HepG2 (cell line): ENCODE data around the gene RAI14. TPM values are rescaled to one million over a fixed set of nuclear protein-coding genes. Genes with fewer than 3 reads are reported as not detected.

Source experiments
- HES4 ChIP-seq: sonication (generic); formaldehyde crosslinking; IDR thresholded peaks from 2 replicates; pipeline ENCODE4 v1.9.0; 2021; ENCODE audit warnings: mild to moderate bottlenecking, missing genetic modification reagents, borderline replicate concordance
- HNRNPLL ChIP-seq: fragments of 200-400 bp; formaldehyde crosslinking; IDR thresholded peaks from 2 replicates; pipeline ENCODE4 v1.6.1; 2017; ENCODE audit warnings: mild to moderate bottlenecking, low read depth, low read length; ENCODE audit not compliant: poor library complexity, severe bottlenecking
- HOXA3 ChIP-seq: sonication (generic); formaldehyde crosslinking; IDR thresholded peaks from 2 replicates; pipeline ENCODE4 v1.5.0; 2020; ENCODE audit warnings: missing genetic modification reagents
- IRX3 ChIP-seq: sonication (generic); formaldehyde crosslinking; IDR thresholded peaks from 2 replicates; pipeline ENCODE4 v1.8.1; 2023; ENCODE audit warnings: mild to moderate bottlenecking, low read depth, missing genetic modification reagents, borderline replicate concordance
- MEIS1 ChIP-seq: sonication (generic); formaldehyde crosslinking; IDR thresholded peaks from 2 replicates; pipeline ENCODE4 v1.9.0; 2021; ENCODE audit warnings: mild to moderate bottlenecking, missing genetic modification reagents, moderate library complexity, borderline replicate concordance
- RXRB ChIP-seq: IDR thresholded peaks from 2 replicates; pipeline ENCODE4 v1.6.1; 2016; ENCODE audit warnings: borderline replicate concordance, missing genetic modification reagents, missing compliant biosample characterization
- SP5 ChIP-seq: IDR thresholded peaks from 2 replicates; pipeline ENCODE4 v1.6.1; 2016; ENCODE audit warnings: low read depth, borderline replicate concordance
- ZNF230 ChIP-seq: sonication (generic); formaldehyde crosslinking; IDR thresholded peaks from 2 replicates; pipeline ENCODE4 v1.4.0; 2020; ENCODE audit warnings: mild to moderate bottlenecking, missing genetic modification reagents
- polyA plus RNA-seq, 8 experiments: library from polyadenylated mRNA; depleted of rRNA in 3 of 8; stranded (reverse) in 7 of 8; unstranded in 1 of 8; fragments of >200 nt; fragmentation: Illumina TruSeq in 4 of 8; extraction: Trizol in 4 of 8; gene quantifications; 2 replicates each; pipeline versions ENCODE4 v1.2.1 to v1.2.3, GENCODE V29; 2011 to 2016; ENCODE audit warnings: low read depth in 4 of 8, missing spikeins in 1 of 8, mixed read lengths in 1 of 8; ENCODE audit not compliant: insufficient read depth in 1 of 8
- total RNA-seq, 5 experiments: library from RNA; depleted of rRNA; stranded (reverse); fragments of >200 nt; fragmentation: Illumina TruSeq; extraction: Trizol; gene quantifications; 2 replicates each; pipeline ENCODE4 v1.2.3, GENCODE V29; 2016; ENCODE audit warnings: low read depth in 1 of 5
- TF ChIP-seq, protein P1 (sequence below): sonication (generic); formaldehyde crosslinking; IDR thresholded peaks from 2 replicates; pipeline ENCODE4 v1.5.0; 2020; ENCODE audit warnings: missing genetic modification reagents
- TF ChIP-seq, protein P2 (sequence below): sonication (generic); formaldehyde crosslinking; IDR thresholded peaks from 2 replicates; pipeline ENCODE4 v1.5.1; 2020; ENCODE audit warnings: missing genetic modification reagents, mild to moderate bottlenecking, borderline replicate concordance
- TF ChIP-seq, protein P3 (sequence below): sonication (generic); formaldehyde crosslinking; IDR thresholded peaks from 2 replicates; pipeline ENCODE4 v1.8.1; 2023; ENCODE audit warnings: missing genetic modification reagents, inconsistent platforms, borderline replicate concordance
- TF ChIP-seq, protein P4 (sequence below): sonication (generic); formaldehyde crosslinking; IDR thresholded peaks from 2 replicates; pipeline ENCODE4 v1.5.1; 2020; ENCODE audit warnings: mild to moderate bottlenecking, missing genetic modification reagents, moderate library complexity
- TF ChIP-seq, protein P5 (sequence below): sonication (generic); IDR thresholded peaks from 2 replicates; pipeline ENCODE4 v1.6.1; 2016; ENCODE audit warnings: low read depth, borderline replicate concordance
- TF ChIP-seq, protein P6 (sequence below): sonication (generic); formaldehyde crosslinking; IDR thresholded peaks from 2 replicates; pipeline ENCODE4 v1.5.1; 2020; ENCODE audit warnings: mild to moderate bottlenecking, missing genetic modification reagents, borderline replicate concordance

The RAI14 gene
- total and polyA plus RNA-seq, 2 of the 13 experiments (the other 11 are each of a cell fraction or from before 2014, with no cell fraction given): 12.6 to 18.2 TPM

DNA sequence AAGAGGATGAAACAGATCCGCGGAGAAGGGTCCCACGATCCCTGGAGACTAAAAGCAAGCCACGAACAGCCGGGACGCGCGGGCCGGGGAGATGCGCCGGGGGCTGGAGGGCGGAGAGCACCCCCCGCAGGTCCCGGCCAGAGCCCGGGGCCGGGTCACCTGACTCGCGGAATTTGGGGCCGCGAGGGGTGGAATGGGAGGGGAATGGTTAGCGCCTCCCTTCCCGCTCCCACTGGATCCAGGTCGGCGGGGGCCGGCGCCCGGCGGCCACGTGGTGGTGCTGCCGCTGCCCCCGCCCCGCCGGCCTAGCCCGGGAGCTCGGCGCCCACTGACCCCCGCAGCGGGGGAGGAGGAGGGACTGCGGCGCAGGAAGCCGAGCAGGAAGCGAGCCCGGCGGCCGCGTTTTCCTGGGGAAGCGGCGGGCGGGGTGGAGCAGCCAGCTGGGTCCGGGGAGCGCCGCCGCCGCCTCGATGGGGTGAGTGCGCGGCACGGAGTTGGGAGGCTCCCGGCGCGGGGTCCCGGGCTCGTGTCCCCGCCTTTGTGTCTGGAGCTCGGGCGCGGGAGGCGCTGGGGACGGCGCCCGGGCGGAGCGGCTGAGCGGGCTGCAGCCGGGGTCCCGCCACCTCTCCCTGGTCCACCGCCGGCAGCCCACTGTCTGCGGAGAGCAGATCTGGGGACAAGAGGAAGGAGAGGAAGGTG is at the start of gene RAI14 (continued):
- TF ChIP-seq, protein P1, sequence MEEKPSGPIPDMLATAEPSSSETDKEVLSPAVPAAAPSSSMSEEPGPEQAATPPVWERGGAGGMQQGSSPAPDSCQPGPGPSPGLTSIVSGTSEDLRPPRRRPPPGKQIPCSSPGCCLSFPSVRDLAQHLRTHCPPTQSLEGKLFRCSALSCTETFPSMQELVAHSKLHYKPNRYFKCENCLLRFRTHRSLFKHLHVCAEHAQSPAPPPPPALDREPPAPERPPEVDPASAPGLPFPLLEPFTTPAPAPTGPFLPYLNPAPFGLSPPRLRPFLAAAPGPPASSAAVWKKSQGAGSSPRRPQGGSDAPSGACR (CRISPR knock-in tag): no peak
- TF ChIP-seq, protein P2, sequence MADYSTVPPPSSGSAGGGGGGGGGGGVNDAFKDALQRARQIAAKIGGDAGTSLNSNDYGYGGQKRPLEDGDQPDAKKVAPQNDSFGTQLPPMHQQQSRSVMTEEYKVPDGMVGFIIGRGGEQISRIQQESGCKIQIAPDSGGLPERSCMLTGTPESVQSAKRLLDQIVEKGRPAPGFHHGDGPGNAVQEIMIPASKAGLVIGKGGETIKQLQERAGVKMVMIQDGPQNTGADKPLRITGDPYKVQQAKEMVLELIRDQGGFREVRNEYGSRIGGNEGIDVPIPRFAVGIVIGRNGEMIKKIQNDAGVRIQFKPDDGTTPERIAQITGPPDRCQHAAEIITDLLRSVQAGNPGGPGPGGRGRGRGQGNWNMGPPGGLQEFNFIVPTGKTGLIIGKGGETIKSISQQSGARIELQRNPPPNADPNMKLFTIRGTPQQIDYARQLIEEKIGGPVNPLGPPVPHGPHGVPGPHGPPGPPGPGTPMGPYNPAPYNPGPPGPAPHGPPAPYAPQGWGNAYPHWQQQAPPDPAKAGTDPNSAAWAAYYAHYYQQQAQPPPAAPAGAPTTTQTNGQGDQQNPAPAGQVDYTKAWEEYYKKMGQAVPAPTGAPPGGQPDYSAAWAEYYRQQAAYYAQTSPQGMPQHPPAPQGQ (CRISPR knock-in tag): no peak
- TF ChIP-seq MEIS1: peak; percentile 69; the same call in 1 of the 2 replicates
- peak; percentile 75 for TF ChIP-seq HOXA3 (CRISPR knock-in tag)
- TF ChIP-seq HNRNPLL: peak; percentile 61
- peak; percentile 29; the same call in 1 of the 2 replicates for TF ChIP-seq RXRB
- TF ChIP-seq, protein P3, sequence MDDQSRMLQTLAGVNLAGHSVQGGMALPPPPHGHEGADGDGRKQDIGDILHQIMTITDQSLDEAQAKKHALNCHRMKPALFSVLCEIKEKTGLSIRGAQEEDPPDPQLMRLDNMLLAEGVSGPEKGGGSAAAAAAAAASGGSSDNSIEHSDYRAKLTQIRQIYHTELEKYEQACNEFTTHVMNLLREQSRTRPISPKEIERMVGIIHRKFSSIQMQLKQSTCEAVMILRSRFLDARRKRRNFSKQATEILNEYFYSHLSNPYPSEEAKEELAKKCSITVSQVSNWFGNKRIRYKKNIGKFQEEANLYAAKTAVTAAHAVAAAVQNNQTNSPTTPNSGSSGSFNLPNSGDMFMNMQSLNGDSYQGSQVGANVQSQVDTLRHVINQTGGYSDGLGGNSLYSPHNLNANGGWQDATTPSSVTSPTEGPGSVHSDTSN (CRISPR knock-in tag): 0 out of 2 replicates have a peak, but pooled peaks have one; percentile 24
- TF ChIP-seq ZNF230 (CRISPR knock-in tag): 0 out of 2 replicates have a peak, but pooled peaks have one; percentile 66
- TF ChIP-seq, protein P4, sequence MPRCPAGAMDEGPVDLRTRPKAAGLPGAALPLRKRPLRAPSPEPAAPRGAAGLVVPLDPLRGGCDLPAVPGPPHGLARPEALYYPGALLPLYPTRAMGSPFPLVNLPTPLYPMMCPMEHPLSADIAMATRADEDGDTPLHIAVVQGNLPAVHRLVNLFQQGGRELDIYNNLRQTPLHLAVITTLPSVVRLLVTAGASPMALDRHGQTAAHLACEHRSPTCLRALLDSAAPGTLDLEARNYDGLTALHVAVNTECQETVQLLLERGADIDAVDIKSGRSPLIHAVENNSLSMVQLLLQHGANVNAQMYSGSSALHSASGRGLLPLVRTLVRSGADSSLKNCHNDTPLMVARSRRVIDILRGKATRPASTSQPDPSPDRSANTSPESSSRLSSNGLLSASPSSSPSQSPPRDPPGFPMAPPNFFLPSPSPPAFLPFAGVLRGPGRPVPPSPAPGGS (CRISPR knock-in tag): peak; percentile 67; the same call in 1 of the 2 replicates
- 0 out of 2 replicates have a peak, but pooled peaks have one; percentile 65 for TF ChIP-seq HES4 (CRISPR knock-in tag)
- TF ChIP-seq, protein P5, sequence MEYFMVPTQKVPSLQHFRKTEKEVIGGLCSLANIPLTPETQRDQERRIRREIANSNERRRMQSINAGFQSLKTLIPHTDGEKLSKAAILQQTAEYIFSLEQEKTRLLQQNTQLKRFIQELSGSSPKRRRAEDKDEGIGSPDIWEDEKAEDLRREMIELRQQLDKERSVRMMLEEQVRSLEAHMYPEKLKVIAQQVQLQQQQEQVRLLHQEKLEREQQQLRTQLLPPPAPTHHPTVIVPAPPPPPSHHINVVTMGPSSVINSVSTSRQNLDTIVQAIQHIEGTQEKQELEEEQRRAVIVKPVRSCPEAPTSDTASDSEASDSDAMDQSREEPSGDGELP: peak; percentile 28; the same call in 1 of the 2 replicates
- 0 out of 2 replicates have a peak, but pooled peaks have one; percentile 35 for TF ChIP-seq SP5 (CRISPR knock-in tag)
- TF ChIP-seq IRX3 (CRISPR knock-in tag): 0 out of 2 replicates have a peak, but pooled peaks have one; percentile 42
- TF ChIP-seq, protein P6, sequence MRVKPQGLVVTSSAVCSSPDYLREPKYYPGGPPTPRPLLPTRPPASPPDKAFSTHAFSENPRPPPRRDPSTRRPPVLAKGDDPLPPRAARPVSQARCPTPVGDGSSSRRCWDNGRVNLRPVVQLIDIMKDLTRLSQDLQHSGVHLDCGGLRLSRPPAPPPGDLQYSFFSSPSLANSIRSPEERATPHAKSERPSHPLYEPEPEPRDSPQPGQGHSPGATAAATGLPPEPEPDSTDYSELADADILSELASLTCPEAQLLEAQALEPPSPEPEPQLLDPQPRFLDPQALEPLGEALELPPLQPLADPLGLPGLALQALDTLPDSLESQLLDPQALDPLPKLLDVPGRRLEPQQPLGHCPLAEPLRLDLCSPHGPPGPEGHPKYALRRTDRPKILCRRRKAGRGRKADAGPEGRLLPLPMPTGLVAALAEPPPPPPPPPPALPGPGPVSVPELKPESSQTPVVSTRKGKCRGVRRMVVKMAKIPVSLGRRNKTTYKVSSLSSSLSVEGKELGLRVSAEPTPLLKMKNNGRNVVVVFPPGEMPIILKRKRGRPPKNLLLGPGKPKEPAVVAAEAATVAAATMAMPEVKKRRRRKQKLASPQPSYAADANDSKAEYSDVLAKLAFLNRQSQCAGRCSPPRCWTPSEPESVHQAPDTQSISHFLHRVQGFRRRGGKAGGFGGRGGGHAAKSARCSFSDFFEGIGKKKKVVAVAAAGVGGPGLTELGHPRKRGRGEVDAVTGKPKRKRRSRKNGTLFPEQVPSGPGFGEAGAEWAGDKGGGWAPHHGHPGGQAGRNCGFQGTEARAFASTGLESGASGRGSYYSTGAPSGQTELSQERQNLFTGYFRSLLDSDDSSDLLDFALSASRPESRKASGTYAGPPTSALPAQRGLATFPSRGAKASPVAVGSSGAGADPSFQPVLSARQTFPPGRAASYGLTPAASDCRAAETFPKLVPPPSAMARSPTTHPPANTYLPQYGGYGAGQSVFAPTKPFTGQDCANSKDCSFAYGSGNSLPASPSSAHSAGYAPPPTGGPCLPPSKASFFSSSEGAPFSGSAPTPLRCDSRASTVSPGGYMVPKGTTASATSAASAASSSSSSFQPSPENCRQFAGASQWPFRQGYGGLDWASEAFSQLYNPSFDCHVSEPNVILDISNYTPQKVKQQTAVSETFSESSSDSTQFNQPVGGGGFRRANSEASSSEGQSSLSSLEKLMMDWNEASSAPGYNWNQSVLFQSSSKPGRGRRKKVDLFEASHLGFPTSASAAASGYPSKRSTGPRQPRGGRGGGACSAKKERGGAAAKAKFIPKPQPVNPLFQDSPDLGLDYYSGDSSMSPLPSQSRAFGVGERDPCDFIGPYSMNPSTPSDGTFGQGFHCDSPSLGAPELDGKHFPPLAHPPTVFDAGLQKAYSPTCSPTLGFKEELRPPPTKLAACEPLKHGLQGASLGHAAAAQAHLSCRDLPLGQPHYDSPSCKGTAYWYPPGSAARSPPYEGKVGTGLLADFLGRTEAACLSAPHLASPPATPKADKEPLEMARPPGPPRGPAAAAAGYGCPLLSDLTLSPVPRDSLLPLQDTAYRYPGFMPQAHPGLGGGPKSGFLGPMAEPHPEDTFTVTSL: peak; percentile 24; the same call in 1 of the 2 replicates
